HFFc6 (cell line): ENCODE measurements around the gene RRP36. TPM values are rescaled to one million over a fixed set of nuclear protein-coding genes. Genes with fewer than 3 reads are reported as not detected.

ENCODE experiments used
- DNase-seq: peaks from one replicate; pipeline ENCODE4 v3.0.0-alpha.2; 2018
- H3K27ac Mint-ChIP-seq: 2 replicates; pipeline ENCODE4 v1.8.0; 2020; ENCODE audit warnings: mild to moderate bottlenecking, mixed read lengths
- H3K27me3 Mint-ChIP-seq: 2 replicates; pipeline ENCODE4 v1.8.0; 2021; ENCODE audit warnings: mild to moderate bottlenecking, moderate library complexity, mixed read lengths; ENCODE audit not compliant: insufficient read depth
- H3K36me3 Mint-ChIP-seq: 2 replicates; pipeline ENCODE4 v1.8.0; 2021; ENCODE audit warnings: low read depth, mixed read lengths
- H3K4me1 Mint-ChIP-seq: 2 replicates; pipeline ENCODE4 v1.8.0; 2020; ENCODE audit warnings: low read depth, mixed read lengths
- H3K4me3 Mint-ChIP-seq: 2 replicates; pipeline ENCODE4 v1.8.0; 2020; ENCODE audit warnings: mild to moderate bottlenecking, moderate library complexity, mixed read lengths
- H3K9me3 Mint-ChIP-seq: 2 replicates; pipeline ENCODE4 v1.8.0; 2020; ENCODE audit warnings: mild to moderate bottlenecking, mixed read lengths
- CTCF ChIP-seq: fragments of 200-600 bp; sonication (generic); IDR thresholded peaks from 2 replicates; pipeline ENCODE4 v1.5.0; 2021; ENCODE audit warnings: antibody characterized with exemption, mild to moderate bottlenecking
- total RNA-seq, 6 experiments: library from RNA; stranded (reverse); fragmentation: NEBNext Ultra II Directional; extraction: Animal tissue kit (Norgen Biotek cat#: 25700); gene quantifications; 2 replicates in 1 of 6; 3 replicates in 5 of 6; pipeline ENCODE4 v1.2.3, GENCODE V29; 2021

The RRP36 gene
- total RNA-seq, 6 experiments from 2014 or later: 85.0 to 101 (median 96.4) TPM

GRCh38 chr6:43034190-43034525 is 12.7 kb downstream of the RRP36 start:
- no peak overlapping the region for H3K4me3 Mint-ChIP-seq
- peaks cover 6% of the 10 kb centered on the region; the same call in 1 of the 2 replicates for H3K27me3 Mint-ChIP-seq
- H3K36me3 Mint-ChIP-seq: peaks cover 31% of the 10 kb centered on the region
- no peak for TF ChIP-seq CTCF
- H3K27ac Mint-ChIP-seq: no peak overlapping the region; the same call in 1 of the 2 replicates
- H3K9me3 Mint-ChIP-seq: no peaks in the 10 kb centered on the region
- no peak for DNase-seq
- H3K4me1 Mint-ChIP-seq: no peaks in the 10 kb centered on the region

DNA sequence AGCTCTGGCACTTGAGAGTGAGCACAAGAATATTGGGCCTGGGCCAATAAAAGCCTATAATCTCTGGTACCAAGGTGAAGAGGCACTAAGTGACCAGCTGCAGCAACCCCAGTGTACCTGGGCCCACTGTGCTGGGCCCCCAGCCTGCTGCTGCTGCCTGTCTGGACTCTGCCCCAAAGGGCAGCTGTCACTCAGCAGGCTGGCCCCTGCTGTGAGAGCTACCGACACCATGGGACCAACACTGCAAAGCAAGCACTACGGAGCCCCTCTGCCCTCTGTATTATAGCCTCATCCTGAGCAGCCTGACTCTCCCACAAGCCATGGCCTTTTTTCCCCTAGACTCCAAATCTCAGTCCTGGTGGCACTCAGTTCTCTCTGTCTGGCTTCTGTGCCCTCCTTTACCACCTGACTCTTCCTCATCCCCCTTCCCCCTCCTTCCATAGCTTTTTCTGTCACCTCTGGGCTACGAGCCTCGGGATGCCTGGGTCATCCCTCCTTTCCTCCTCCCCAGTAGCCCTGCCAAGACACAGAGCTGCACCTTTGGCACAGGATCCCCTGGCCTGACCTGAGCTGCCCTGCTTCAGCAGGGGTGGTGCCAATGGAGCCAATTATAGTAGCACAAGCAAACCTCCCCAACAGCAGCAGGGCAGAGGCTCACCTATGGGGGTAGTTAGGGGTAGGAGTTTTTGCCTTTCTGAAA is 14.2 kb downstream of the RRP36 start:
- no peak for DNase-seq
- Mint-ChIP-seq H3K27ac (no peak overlapping the region), H3K9me3 (no peaks in the 10 kb centered on the region), H3K4me3 (no peak overlapping the region), H3K4me1 (no peaks in the 10 kb centered on the region), H3K27me3 (peaks cover 6% of the 10 kb centered on the region; the same call in 1 of the 2 replicates), H3K36me3 (peaks cover 34% of the 10 kb centered on the region)
- TF ChIP-seq CTCF: no peak

DNA sequence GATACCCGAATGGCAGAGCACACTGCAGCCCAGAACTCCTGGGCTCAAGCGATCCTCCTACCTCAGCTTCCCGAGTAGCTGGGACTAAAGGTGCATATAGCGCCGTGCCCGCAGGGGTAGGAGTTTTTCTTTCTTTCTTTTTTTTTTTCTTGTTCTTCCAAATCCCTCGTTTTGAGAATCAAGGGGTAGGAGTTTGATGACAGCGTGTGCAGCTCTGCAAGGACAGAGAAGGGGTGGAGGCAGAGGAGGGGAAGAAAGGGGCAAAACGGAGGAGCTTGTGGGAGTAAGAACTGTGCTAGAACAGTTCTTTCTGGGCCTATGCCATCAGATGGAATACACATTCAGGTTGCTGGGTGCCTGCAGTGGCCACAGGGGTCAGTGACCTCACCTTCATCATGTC is 15.3 kb downstream of the RRP36 start:
- Mint-ChIP-seq H3K4me3 (no peak overlapping the region), H3K27me3 (peaks cover 6% of the 10 kb centered on the region; the same call in 1 of the 2 replicates), H3K36me3 (peaks cover 38% of the 10 kb centered on the region)

DNA sequence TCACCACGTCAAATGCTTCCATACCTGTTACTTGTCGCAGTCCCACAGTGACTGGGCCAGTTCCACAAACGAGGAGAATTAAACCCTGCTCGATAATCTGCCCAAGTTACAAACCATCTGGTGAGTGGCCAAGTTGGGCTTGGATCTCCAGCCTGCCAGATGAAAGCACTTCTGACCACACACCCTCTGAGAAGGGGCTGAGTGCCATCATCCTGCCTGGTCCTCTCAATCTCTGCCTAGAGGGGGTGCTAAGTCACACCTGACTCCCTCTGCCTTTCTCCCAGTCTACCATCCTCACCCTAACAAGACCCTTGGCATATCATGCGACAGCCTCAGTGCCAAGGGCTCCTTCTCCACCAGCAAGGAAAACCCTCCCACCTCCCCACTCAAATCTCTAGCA is 15.8 kb downstream of the RRP36 start:
- Mint-ChIP-seq H3K4me1 (no peaks in the 10 kb centered on the region), H3K36me3 (peaks cover 38% of the 10 kb centered on the region), H3K27ac (no peak overlapping the region), H3K4me3 (no peak overlapping the region), H3K27me3 (peaks cover 6% of the 10 kb centered on the region; the same call in 1 of the 2 replicates), H3K9me3 (no peaks in the 10 kb centered on the region)
- DNase-seq: no peak
- no peak for TF ChIP-seq CTCF

More for the DNA sequence above, 15.3 kb downstream of the RRP36 start:
- DNase-seq: no peak
- H3K9me3 Mint-ChIP-seq: no peaks in the 10 kb centered on the region
- no peak for TF ChIP-seq CTCF
- H3K4me1 Mint-ChIP-seq: no peaks in the 10 kb centered on the region
- H3K27ac Mint-ChIP-seq: no peak overlapping the region

- peaks cover 6% of the 10 kb centered on the region; the same call in 1 of the 2 replicates for H3K27me3 Mint-ChIP-seq
- no peak for DNase-seq
Observed at GRCh38 chr6:43037706-43038105, 16.3 kb downstream of the RRP36 start.

More at GRCh38 chr6:43037706-43038105, 16.3 kb downstream of the RRP36 start:
- Mint-ChIP-seq H3K9me3 (no peaks in the 10 kb centered on the region), H3K36me3 (peaks cover 38% of the 10 kb centered on the region), H3K4me1 (no peaks in the 10 kb centered on the region), H3K4me3 (no peak overlapping the region), H3K27ac (no peak overlapping the region)
- TF ChIP-seq CTCF: no peak
